Heart left ventricle (tissue), 16 donors: ENCODE measurements around the gene CAMTA1. TPM values are rescaled to one million over a fixed set of nuclear protein-coding genes. Genes with fewer than 3 reads are reported as not detected.

Experiments
- ATAC-seq, 4 donors: fragments of 200-7000 bp; cut with Tn5 transposase; one replicate each; pipeline ENCODE4 v1.9.1; 2020 to 2022; ENCODE audit warnings: moderate library complexity in 4 of 4, mild to moderate bottlenecking in 3 of 4, moderate number of reproducible peaks in 1 of 4
- DNase-seq, 5 donors: peaks; one replicate each; pipeline ENCODE4 v3.0.0-alpha.2; 2020
- H3K27ac ChIP-seq, 12 donors: fragments of 200-600 bp; sonication (generic) in 4 of 12; one replicate each; pipeline versions ENCODE4 v1.5.0 to v1.8.0; 2016 to 2022; ENCODE audit warnings: mild to moderate bottlenecking in 2 of 12
- H3K27me3 ChIP-seq, 9 donors: fragments of 200-600 bp; sonication (generic) in 2 of 9; one replicate each; pipeline versions ENCODE4 v1.5.1 to v1.8.0; 2016 to 2022; ENCODE audit warnings: mild to moderate bottlenecking in 3 of 9
- H3K36me3 ChIP-seq, 9 donors: fragments of 200-600 bp; sonication (generic) in 2 of 9; one replicate each; pipeline versions ENCODE4 v1.5.0 to v1.8.0; 2018 to 2022; ENCODE audit warnings: mild to moderate bottlenecking in 2 of 9
- H3K4me1 ChIP-seq, 12 donors: fragments of 200-600 bp; sonication (generic) in 4 of 12; one replicate each; pipeline versions ENCODE4 v1.5.0 to v1.8.0; 2016 to 2022; ENCODE audit warnings: mild to moderate bottlenecking in 3 of 12
- H3K4me3 ChIP-seq, 12 donors: fragments of 200-600 bp; sonication (generic) in 4 of 12; one replicate each; pipeline versions ENCODE4 v1.5.0 to v1.8.0; 2017 to 2022; ENCODE audit warnings: mild to moderate bottlenecking in 9 of 12, moderate library complexity in 4 of 12
- H3K9me3 ChIP-seq, 12 donors: fragments of 200-600 bp; sonication (generic) in 4 of 12; one replicate each; pipeline versions ENCODE4 v1.5.0 to v1.8.0; 2016 to 2022; ENCODE audit warnings: mild to moderate bottlenecking in 1 of 12
- POLR2A ChIP-seq, 2 donors: fragments of 450-650 bp; IDR thresholded peaks; one replicate each; pipeline ENCODE4 v1.6.1; 2017; ENCODE audit warnings: antibody characterized with exemption in 2 of 2, mild to moderate bottlenecking in 2 of 2, moderate library complexity in 2 of 2
- WGBS, 4 donors: extraction: QIAGEN DNeasy Blood & Tissue Kit in 2 of 4; methylation state at CpG; one replicate each; pipeline versions ENCODE4 v1.1.5 to v1.1.7; 2013 to 2018; 5-methylcytosine and 5-hydroxymethylcytosine counted together
- intact Hi-C, 10 donors: fragments of 100-400 bp; cut with DNase I; formaldehyde crosslinking; loops; one replicate each; pipeline versions ENCODE4 v1.11.1 to v1.14.2; 2022
- polyA plus RNA-seq, 2 donors: library from polyadenylated mRNA; stranded (reverse); fragments of 200-250 nt; gene quantifications; one replicate each; pipeline ENCODE4 v1.2.3, GENCODE V29; 2013
- total RNA-seq, 9 donors: library from RNA; depleted of rRNA in 2 of 9; stranded (reverse); fragments of >200 nt in 2 of 9; fragmentation: NEBNext Ultra II Directional in 3 of 9; extraction: Animal tissue kit (Norgen Biotek cat#: 25700) in 3 of 9; gene quantifications; one replicate each; pipeline versions ENCODE4 v1.1.0 to v1.2.4, GENCODE V29; 2016 to 2023
- TF ChIP-seq, protein P1 (sequence below), 12 donors: fragments of 200-600 bp; sonication (generic) in 4 of 12; IDR thresholded peaks; one replicate each; pipeline versions ENCODE4 v1.5.0 to v1.8.0; 2018 to 2022; ENCODE audit warnings: antibody characterized with exemption in 12 of 12, mild to moderate bottlenecking in 5 of 12
- donor health status: ischemic (EF 13 %, LVEDD 7.1; RV severe dilation, severe dysfunction).
- donor health status: healthy with polysubstance abuse.
- donor health status: DM: no; HTN: yes; CAD: no.
- donor health status: DM: no; HTN: no; CAD: no.
- donor health status: ischemic (EF 25% LVEDD 6.9; RV normal size, moderate dysfunction).
- donor health status: ischemic (EF 25% LVEDD 5.7; RV mildly dilated, moderate dysfunction).
- donor health status: healthy.
- donor health status: DM: yes; HTN: yes; CAD: no.
- donor health status: ischemic (EF 35%, LVEDD 5.7; RV mildly dilated, moderate dysfunction).
- donor health status: nonischemic (EF 11% LVEDD 7.7; RV severe dilation, severe dysfunction).
- donor health status: DM: yes; HTN: yes; CAD: no.
- donor health status: PGD.
- donor health status: ischemic (EF 29% LVEDD 5.4; RV normal size, mild dysfunction).
- donor health status: nonischemic (EF 23%, LVEDD 6.1; RV moderate dilation, normal function).

The CAMTA1 gene
- total and polyA plus RNA-seq, 11 donors = 114 to 303 (median 137) TPM

DNA sequence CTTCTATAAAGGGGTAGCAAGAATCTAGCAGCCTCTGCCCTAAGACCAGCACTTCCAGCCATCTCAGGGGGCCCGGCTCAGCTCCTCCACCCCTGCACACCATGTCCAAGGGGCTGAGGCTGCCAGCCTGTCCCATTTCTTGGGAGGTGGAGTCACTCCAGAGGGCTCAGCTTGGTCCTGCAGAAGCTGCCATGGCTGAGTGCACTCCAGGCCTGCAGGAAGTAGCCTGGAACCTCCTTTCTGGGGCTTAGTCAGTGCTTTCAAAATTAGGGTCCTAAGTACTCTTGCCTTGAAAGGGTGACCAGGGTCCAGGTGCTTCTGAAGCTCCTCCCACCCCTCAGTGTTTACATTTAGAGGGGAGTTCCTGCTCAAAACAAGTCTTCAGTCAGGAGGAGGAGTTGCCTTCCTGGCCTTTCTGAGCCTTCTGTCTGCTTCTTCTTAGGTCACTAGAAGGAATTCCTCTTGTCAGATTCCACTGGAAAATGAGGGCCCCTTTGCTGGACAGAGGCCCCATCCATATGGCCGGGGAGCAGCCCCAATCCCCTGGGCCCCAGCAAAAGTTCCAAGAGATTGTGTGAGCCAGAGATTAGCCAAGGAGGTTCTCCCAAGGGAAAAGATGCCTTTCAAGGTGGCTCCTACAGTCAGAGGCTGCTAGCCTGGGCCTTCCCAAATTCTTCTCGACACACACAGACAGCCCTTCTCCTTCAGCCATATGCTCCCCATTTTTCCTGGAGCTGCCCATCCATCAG lies 857.7 kb downstream of the CAMTA1 start:
- Histone ChIP-seq H3K9me3 (peaks cover 0 to 5% (median 0%) of the 10 kb centered on the region in 12 donors), H3K4me1 (peaks cover 0 to 30% (median 5%) of the 10 kb centered on the region in 12 donors), H3K4me3 (no peak overlapping the region), H3K27me3 (peaks cover 0 to 3% (median 0%) of the 10 kb centered on the region in 9 donors), H3K36me3 (no peaks in the 10 kb centered on the region), H3K27ac (no peak overlapping the region)
- 60 to 91% (median 88%) methylated on average over 2 to 3 of the region's 3 CpGs for WGBS, 4 donors
- TF ChIP-seq, protein P1, sequence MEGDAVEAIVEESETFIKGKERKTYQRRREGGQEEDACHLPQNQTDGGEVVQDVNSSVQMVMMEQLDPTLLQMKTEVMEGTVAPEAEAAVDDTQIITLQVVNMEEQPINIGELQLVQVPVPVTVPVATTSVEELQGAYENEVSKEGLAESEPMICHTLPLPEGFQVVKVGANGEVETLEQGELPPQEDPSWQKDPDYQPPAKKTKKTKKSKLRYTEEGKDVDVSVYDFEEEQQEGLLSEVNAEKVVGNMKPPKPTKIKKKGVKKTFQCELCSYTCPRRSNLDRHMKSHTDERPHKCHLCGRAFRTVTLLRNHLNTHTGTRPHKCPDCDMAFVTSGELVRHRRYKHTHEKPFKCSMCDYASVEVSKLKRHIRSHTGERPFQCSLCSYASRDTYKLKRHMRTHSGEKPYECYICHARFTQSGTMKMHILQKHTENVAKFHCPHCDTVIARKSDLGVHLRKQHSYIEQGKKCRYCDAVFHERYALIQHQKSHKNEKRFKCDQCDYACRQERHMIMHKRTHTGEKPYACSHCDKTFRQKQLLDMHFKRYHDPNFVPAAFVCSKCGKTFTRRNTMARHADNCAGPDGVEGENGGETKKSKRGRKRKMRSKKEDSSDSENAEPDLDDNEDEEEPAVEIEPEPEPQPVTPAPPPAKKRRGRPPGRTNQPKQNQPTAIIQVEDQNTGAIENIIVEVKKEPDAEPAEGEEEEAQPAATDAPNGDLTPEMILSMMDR (IDR thresholded peaks at IDR 0.05) = no peak
- no peak for TF ChIP-seq POLR2A (IDR thresholded peaks at IDR 0.05)
- intact Hi-C loops = loop anchor here (10.0 kb wide), 8 partner anchors 58 to 918 kb away; no protein-coding TSS in a partner anchor
- ATAC-seq = no peak
- peak in 1 of 5 donors; percentile 18 for DNase-seq

DNA sequence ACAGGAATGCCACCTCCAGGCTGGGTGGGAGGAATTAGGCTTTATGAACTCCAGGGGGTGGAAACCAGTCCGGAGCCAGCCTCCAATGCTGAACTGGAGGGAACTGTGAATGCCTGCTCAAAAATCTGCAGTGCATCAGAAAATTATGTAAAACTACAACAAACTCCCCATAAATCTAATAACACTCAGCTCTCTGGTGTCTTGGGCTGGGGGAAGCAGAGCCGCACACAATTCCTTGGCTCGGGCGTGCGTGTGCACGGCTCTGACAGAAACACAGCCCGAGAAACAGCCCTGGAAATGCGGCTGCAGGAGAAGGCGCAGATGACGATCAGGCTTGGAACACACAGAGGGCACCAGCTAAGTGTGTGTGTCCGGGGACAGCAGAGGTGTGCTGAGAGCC lies 858.3 kb downstream of the CAMTA1 start:
- intact Hi-C loops = loop anchor here (10.0 kb wide), 8 partner anchors 59 to 919 kb away; no protein-coding TSS in a partner anchor
- Histone ChIP-seq H3K36me3 (no peaks in the 10 kb centered on the region), H3K9me3 (peaks cover 0 to 5% (median 0%) of the 10 kb centered on the region in 12 donors), H3K27me3 (peaks cover 0 to 3% (median 0%) of the 10 kb centered on the region in 9 donors), H3K27ac (no peak overlapping the region), H3K4me1 (peaks cover 0 to 30% (median 6%) of the 10 kb centered on the region in 12 donors), H3K4me3 (no peak overlapping the region)
- no peak for ATAC-seq
- DNase-seq = peak in 1 of 5 donors; percentile 29
- 89 to 94% (median 91%) methylated on average over 11 of the region's 11 CpGs for WGBS, 4 donors
- TF ChIP-seq, protein P1 (IDR thresholded peaks at IDR 0.05) = no peak
- TF ChIP-seq POLR2A (IDR thresholded peaks at IDR 0.05) = no peak

DNA sequence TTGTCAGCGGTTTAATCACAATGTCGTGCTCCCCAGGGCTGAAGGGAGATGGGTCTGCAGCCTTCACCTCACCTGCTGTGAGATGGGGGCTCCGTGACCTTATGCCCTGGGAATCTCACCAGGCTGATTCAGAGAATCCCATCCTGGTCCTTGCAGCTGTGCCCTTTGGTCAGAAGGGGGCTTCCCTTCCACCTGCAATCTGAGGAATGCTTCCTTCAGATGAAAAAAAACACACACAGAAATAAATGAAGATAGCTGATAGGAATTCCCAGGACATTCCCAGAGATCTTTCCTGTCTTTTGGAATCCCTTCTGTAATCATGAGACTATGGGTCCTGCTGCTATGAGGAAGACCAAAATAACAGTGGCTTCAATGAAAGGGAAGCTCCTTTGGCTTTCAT lies 858.8 kb downstream of the CAMTA1 start:
- Histone ChIP-seq H3K9me3 (peaks cover 0 to 5% (median 0%) of the 10 kb centered on the region in 12 donors), H3K4me1 (peaks cover 0 to 31% (median 7%) of the 10 kb centered on the region in 12 donors), H3K27me3 (peaks cover 0 to 3% (median 0%) of the 10 kb centered on the region in 9 donors), H3K4me3 (no peak overlapping the region), H3K36me3 (no peaks in the 10 kb centered on the region), H3K27ac (no peak overlapping the region)
- DNase-seq (no peak), ATAC-seq (no peak)
- intact Hi-C loops = loop anchor here (10.0 kb wide), 8 partner anchors 59 to 919 kb away; no protein-coding TSS in a partner anchor
- 94 to 96% (median 94%) methylated on average over 3 of the region's 3 CpGs for WGBS, 4 donors
- no peak for TF ChIP-seq POLR2A (IDR thresholded peaks at IDR 0.05)
- TF ChIP-seq, protein P1 (IDR thresholded peaks at IDR 0.05) = no peak
